Psoas muscle (tissue), 8 donors: Measurements from ENCODE around the gene VTI1B. TPM values are rescaled to one million over a fixed set of nuclear protein-coding genes. Genes with fewer than 3 reads are reported as not detected.

Experiments
- ATAC-seq, 4 donors: fragments of 200-7000 bp; cut with Tn5 transposase; one replicate each; pipeline ENCODE4 v1.9.1; 2020; ENCODE audit warnings: moderate library complexity in 3 of 4, mild to moderate bottlenecking in 2 of 4
- DNase-seq, 2 donors: peaks; one replicate each; pipeline ENCODE4 v3.0.0-alpha.2; 2020
- H3K27ac ChIP-seq: fragments of 200-600 bp; one replicate; pipeline ENCODE4 v1.8.0; 2022
- H3K27me3 ChIP-seq, 3 donors: fragments of 200-600 bp in 1 of 3; one replicate each; pipeline versions ENCODE4 v1.6.1 to v1.8.0; 2013 to 2022; ENCODE audit warnings: low read length in 2 of 3, mild to moderate bottlenecking in 2 of 3, moderate library complexity in 1 of 3; ENCODE audit not compliant: insufficient read depth in 3 of 3
- H3K36me3 ChIP-seq, 2 donors: fragments of 200-600 bp in 1 of 2; one replicate each; pipeline versions ENCODE4 v1.6.1 to v1.8.0; 2013 to 2022; ENCODE audit warnings: low read depth in 1 of 2, mild to moderate bottlenecking in 1 of 2, moderate library complexity in 1 of 2; ENCODE audit not compliant: insufficient read depth in 1 of 2
- H3K4me1 ChIP-seq: fragments of 200-600 bp; one replicate; pipeline ENCODE4 v1.8.0; 2022
- H3K4me3 ChIP-seq: fragments of 200-600 bp; one replicate; pipeline ENCODE4 v1.8.0; 2022; ENCODE audit warnings: mild to moderate bottlenecking
- H3K9me3 ChIP-seq: fragments of 200-600 bp; one replicate; pipeline ENCODE4 v1.8.0; 2022
- CTCF ChIP-seq: fragments of 200-600 bp; IDR thresholded peaks from one replicate; pipeline ENCODE4 v1.8.0; 2022; ENCODE audit warnings: antibody characterized with exemption
- WGBS, 3 donors: extraction: QIAGEN DNeasy Blood & Tissue Kit; methylation state at CpG; one replicate each; pipeline versions ENCODE4 v1.1.6 to v1.1.7; 2013; 5-methylcytosine and 5-hydroxymethylcytosine counted together
- intact Hi-C, 2 donors: fragments of 100-400 bp; cut with DNase I; formaldehyde crosslinking; loops; one replicate each; pipeline versions ENCODE4 v1.11.0 to v1.14.2; 2022
- polyA plus RNA-seq, 3 donors: library from polyadenylated mRNA; stranded (reverse); fragments of 200-250 nt; gene quantifications; one replicate each; pipeline ENCODE4 v1.2.3, GENCODE V29; 2013
- total RNA-seq, 4 donors: library from RNA; stranded (reverse); fragmentation: NEBNext Ultra II Directional in 2 of 4; extraction: Animal tissue kit (Norgen Biotek cat#: 25700) in 2 of 4; gene quantifications; one replicate each; pipeline versions ENCODE4 v1.2.1 to v1.2.4, GENCODE V29; 2021 to 2023
- donor health status: healthy with polysubstance abuse.
- donor health status: DM: no; HTN: no; CAD: no; lungs with moderate emphysema.
- donor health status: Bipolar disorder and iron deficiency.
- donor health status: healthy.
- donor health status: DM: yes; HTN: yes; CAD: no.
- donor health status: DM: no; HTN: no; CAD: no.
- donor health status: DM: no; HTN: no; CAD: no.
- donor health status: DM: yes; HTN: yes; CAD: no.

The VTI1B gene
- total and polyA plus RNA-seq, 7 donors, result 61.3 to 110 (median 89.7) TPM

- WGBS, 3 donors, result 54 to 75% (median 59%) methylated on average over 3 of the region's 3 CpGs
- DNase-seq (no peak), ATAC-seq (no peak)
- H3K4me1 ChIP-seq, result no peaks in the 10 kb centered on the region
- intact Hi-C loops, result no loop called here
- H3K4me3 ChIP-seq, result no peak overlapping the region
- no peaks in the 10 kb centered on the region for H3K9me3 ChIP-seq
- peak overlapping the region; percentile 71 for H3K27ac ChIP-seq
- no peaks in the 10 kb centered on the region for H3K27me3 ChIP-seq
- peaks cover 23 to 48% of the 10 kb centered on the region in 2 donors for H3K36me3 ChIP-seq
- TF ChIP-seq CTCF, result no peak
Measured at GRCh38 chr14:67646131-67646530, 28.3 kb downstream of the VTI1B start.

GRCh38 chr14:67645414-67645813, 29.0 kb downstream of the VTI1B start:
- no peak for DNase-seq
- WGBS, 3 donors, result 45 to 70% (median 56%) methylated on average over 5 of the region's 5 CpGs
- H3K9me3 ChIP-seq, result no peaks in the 10 kb centered on the region
- intact Hi-C loops, result no loop called here
- no peaks in the 10 kb centered on the region for H3K4me1 ChIP-seq
- H3K36me3 ChIP-seq, result peaks cover 22 to 41% of the 10 kb centered on the region in 2 donors
- no peaks in the 10 kb centered on the region for H3K27me3 ChIP-seq
- H3K4me3 ChIP-seq, result no peak overlapping the region
- peak overlapping the region; percentile 71 for H3K27ac ChIP-seq
- TF ChIP-seq CTCF, result no peak
- peak in 2 of 4 donors; percentile 4 to 5 for ATAC-seq

- no peaks in the 10 kb centered on the region for H3K9me3 ChIP-seq
- no peak for TF ChIP-seq CTCF
- no peaks in the 10 kb centered on the region for H3K27me3 ChIP-seq
- peaks cover 15 to 31% of the 10 kb centered on the region in 2 donors for H3K36me3 ChIP-seq
- no peak overlapping the region for H3K4me3 ChIP-seq
- H3K4me1 ChIP-seq, result no peaks in the 10 kb centered on the region
- peak; percentile 92 to 94 (median 92) for ATAC-seq
- WGBS, 3 donors, result 30 to 52% (median 32%) methylated on average over 2 of the region's 2 CpGs
- peak overlapping the region; percentile 71 for H3K27ac ChIP-seq
- no peak for DNase-seq
- intact Hi-C loops, result no loop called here
Measured at GRCh38 chr14:67644428-67644827, 30.0 kb downstream of the VTI1B start.

GRCh38 chr14:67643713-67644112, 30.7 kb downstream of the VTI1B start:
- H3K27me3 ChIP-seq, result no peaks in the 10 kb centered on the region
- H3K27ac ChIP-seq, result peak overlapping the region; percentile 71
- 68 to 93% (median 84%) methylated on average over 1 of the region's 1 CpG for WGBS, 3 donors
- ATAC-seq, result peak in 1 of 4 donors; percentile 20
- intact Hi-C loops, result no loop called here
- TF ChIP-seq CTCF, result no peak
- H3K4me1 ChIP-seq, result no peaks in the 10 kb centered on the region
- H3K36me3 ChIP-seq, result peaks cover 9 to 24% of the 10 kb centered on the region in 2 donors
- no peak for DNase-seq
- H3K9me3 ChIP-seq, result no peaks in the 10 kb centered on the region
- H3K4me3 ChIP-seq, result no peak overlapping the region
